Endodermal cell (in vitro differentiated cells): ENCODE results near the gene SSBP2. TPM values are rescaled to one million over a fixed set of nuclear protein-coding genes. Genes with fewer than 3 reads are reported as not detected.

Source experiments
- DNase-seq: peaks from one replicate; pipeline ENCODE4 v3.0.0-alpha.2; 2017
- H3K27ac ChIP-seq: 2 replicates; pipeline ENCODE4 v1.5.1; 2013; ENCODE audit warnings: mild to moderate bottlenecking, low read depth, low read length, moderate library complexity
- H3K27me3 ChIP-seq: 2 replicates; pipeline ENCODE4 v1.6.1; 2013; ENCODE audit warnings: mild to moderate bottlenecking, low read length, moderate library complexity; ENCODE audit not compliant: insufficient read depth, control insufficient read depth, poor library complexity, severe bottlenecking
- H3K36me3 ChIP-seq: 2 replicates; pipeline ENCODE4 v1.7.0; 2013; ENCODE audit warnings: mild to moderate bottlenecking, low read length, moderate library complexity; ENCODE audit not compliant: control insufficient read depth, insufficient read depth
- H3K4me1 ChIP-seq: one replicate; pipeline ENCODE4 v1.7.0; 2013; ENCODE audit warnings: low read length; ENCODE audit not compliant: control insufficient read depth, insufficient read depth
- H3K4me3 ChIP-seq: 2 replicates; pipeline ENCODE4 v1.5.1; 2013; ENCODE audit warnings: mild to moderate bottlenecking, low read length, moderate library complexity
- H3K9ac ChIP-seq: 2 replicates; pipeline ENCODE4 v1.6.1; 2013; ENCODE audit warnings: mild to moderate bottlenecking, low read length, moderate library complexity; ENCODE audit not compliant: poor library complexity, severe bottlenecking; ENCODE audit errors: extremely low read depth
- H3K9me3 ChIP-seq: 2 replicates; pipeline ENCODE4 v1.6.1; 2013; ENCODE audit warnings: mild to moderate bottlenecking, low read length, moderate library complexity; ENCODE audit not compliant: control insufficient read depth
- H3K27ac Mint-ChIP-seq: 2 replicates; pipeline ENCODE4 v1.8.0; 2020; ENCODE audit warnings: mixed read lengths
- H3K27me3 Mint-ChIP-seq: 2 replicates; pipeline ENCODE4 v1.8.0; 2021; ENCODE audit warnings: mild to moderate bottlenecking, mixed read lengths; ENCODE audit not compliant: insufficient read depth
- H3K36me3 Mint-ChIP-seq: 2 replicates; pipeline ENCODE4 v1.8.0; 2020; ENCODE audit warnings: low read depth, mixed read lengths
- H3K4me1 Mint-ChIP-seq: 2 replicates; pipeline ENCODE4 v1.8.0; 2020; ENCODE audit warnings: mixed read lengths
- H3K4me3 Mint-ChIP-seq: 2 replicates; pipeline ENCODE4 v1.8.0; 2020; ENCODE audit warnings: mild to moderate bottlenecking, moderate library complexity, mixed read lengths
- H3K9me3 Mint-ChIP-seq: 2 replicates; pipeline ENCODE4 v1.8.0; 2020; ENCODE audit warnings: mild to moderate bottlenecking, mixed read lengths
- CTCF ChIP-seq: fragments of 200-600 bp; sonication (generic); conservative IDR thresholded peaks from 2 replicates; pipeline ENCODE4 v1.5.0; 2021; ENCODE audit warnings: antibody characterized with exemption, mild to moderate bottlenecking
- WGBS, 2 experiments: methylation state at CpG; one replicate each; pipeline versions ENCODE4 v1.1.5 to v1.1.7; 2013; ENCODE audit warnings: missing lambda C conversion rate in 2 of 2, mixed read lengths in 1 of 2; ENCODE audit not compliant: insufficient coverage in 1 of 2, insufficient read length in 1 of 2; 5-methylcytosine and 5-hydroxymethylcytosine counted together
- total RNA-seq, 2 donors: library from RNA; stranded (reverse); fragmentation: NEBNext Ultra II Directional in 1 of 2; extraction: Animal tissue kit (Norgen Biotek cat#: 25700) in 1 of 2; gene quantifications; 2 replicates in 1 of 2; 3 replicates in 1 of 2; pipeline ENCODE4 v1.2.1, GENCODE V29; 2021

Gene SSBP2
- total RNA-seq, 2 donors from 2014 or later: 27.5 to 30.2 TPM

- peaks cover 12% of the 10 kb centered on the region for H3K4me1 Mint-ChIP-seq
- H3K27ac Mint-ChIP-seq: no peak overlapping the region
- H3K4me3 Mint-ChIP-seq: no peak overlapping the region
- Histone ChIP-seq H3K4me3 (no peak overlapping the region), H3K36me3 (no peaks in the 10 kb centered on the region), H3K9ac (no peak overlapping the region), H3K9me3 (peaks cover 18% of the 10 kb centered on the region), H3K27me3 (peaks cover 9% of the 10 kb centered on the region), H3K27ac (no peak overlapping the region), H3K4me1 (peaks cover 3% of the 10 kb centered on the region)
- 82 to 100% methylated on average over 1 of the region's 1 CpG for WGBS, 2 experiments
- no peak for TF ChIP-seq CTCF
- H3K27me3 Mint-ChIP-seq: no peaks in the 10 kb centered on the region
- peaks cover 11% of the 10 kb centered on the region for H3K36me3 Mint-ChIP-seq
- peaks cover 10% of the 10 kb centered on the region for H3K9me3 Mint-ChIP-seq
- DNase-seq: no peak
These were observed 143.2 kb downstream of the SSBP2 start for GRCh38 chr5:81607693-81608092.

- H3K36me3 ChIP-seq: no peaks in the 10 kb centered on the region
- peaks cover 3% of the 10 kb centered on the region for H3K4me1 ChIP-seq
- H3K9me3 ChIP-seq: peaks cover 18% of the 10 kb centered on the region
- Mint-ChIP-seq H3K36me3 (peaks cover 8% of the 10 kb centered on the region), H3K4me3 (no peak overlapping the region), H3K27me3 (no peaks in the 10 kb centered on the region), H3K27ac (no peak overlapping the region), H3K4me1 (peaks cover 16% of the 10 kb centered on the region), H3K9me3 (peaks cover 10% of the 10 kb centered on the region)
- TF ChIP-seq CTCF: no peak
- peak; percentile 65 for DNase-seq
- H3K27ac ChIP-seq: peak overlapping the region; percentile 13
- H3K9ac ChIP-seq: no peak overlapping the region
- WGBS, 2 experiments: 29 to 53% methylated on average over 1 to 2 of the region's 2 CpGs
- peaks cover 9% of the 10 kb centered on the region for H3K27me3 ChIP-seq
- no peak overlapping the region for H3K4me3 ChIP-seq
These were observed 144.7 kb downstream of the SSBP2 start for GRCh38 chr5:81606150-81606549.

- Mint-ChIP-seq H3K27me3 (no peaks in the 10 kb centered on the region), H3K9me3 (peaks cover 10% of the 10 kb centered on the region), H3K4me1 (peaks cover 16% of the 10 kb centered on the region), H3K4me3 (no peak overlapping the region), H3K27ac (no peak overlapping the region), H3K36me3 (peaks cover 8% of the 10 kb centered on the region)
- Histone ChIP-seq H3K27ac (no peak overlapping the region), H3K9me3 (peaks cover 14% of the 10 kb centered on the region), H3K4me1 (peaks cover 3% of the 10 kb centered on the region), H3K4me3 (no peak overlapping the region), H3K27me3 (peaks cover 9% of the 10 kb centered on the region), H3K9ac (no peak overlapping the region), H3K36me3 (no peaks in the 10 kb centered on the region)
- no peak for TF ChIP-seq CTCF
- DNase-seq: no peak
- 91 to 95% methylated on average over 1 to 2 of the region's 2 CpGs for WGBS, 2 experiments
These were observed 145.6 kb downstream of the SSBP2 start for GRCh38 chr5:81605299-81605698.
